ENCODE data around the gene KLF15. TPM values are rescaled to one million over a fixed set of nuclear protein-coding genes. Genes with fewer than 3 reads are reported as not detected.

KLF15 gene
- total and polyA plus RNA-seq, 9 of the 15 experiments (the other 6 are each of a cell fraction or from before 2014, with no cell fraction given) = 0.08 to 4.8 (median 1.2) TPM

GRCh38 chr3:126300001-126300760, 57.0 kb downstream of the KLF15 start:
- H3K4me3 ChIP-seq = no peak overlapping the region
- no peaks in the 10 kb centered on the region for H3K79me2 ChIP-seq (ENCODE audit: control insufficient read depth, insufficient read depth, low read length)
- no peak overlapping the region; the same call in 1 of the 2 replicates for H3K4me2 ChIP-seq (ENCODE audit: insufficient read depth, low read length)
- 0 out of 5 replicates have a peak, but pooled peaks cover 0 to 4% of the 10 kb centered on the region in 2 experiments for H3K4me1 ChIP-seq (replicated peaks in 1 of 2; ENCODE audit: control insufficient read depth in 2 of 2, insufficient read depth in 2 of 2, low read length in 2 of 2)
- FAIRE-seq = no peak
- no peak overlapping the region for H2AFZ ChIP-seq (ENCODE audit: low read depth, low read length)
- CTCF ChIA-PET (ENCODE audit: low intra/inter-chr PET ratio) = no interaction called here
- H3K9ac ChIP-seq (ENCODE audit: insufficient read depth in 1 of 2, low read depth in 2 of 2, low read length in 2 of 2) = no peak overlapping the region
- H4K20me1 ChIP-seq (replicated peaks; ENCODE audit: control insufficient read depth, insufficient read depth, low read length) = no peaks in the 10 kb centered on the region
- peaks cover 0 to 16% of the 10 kb centered on the region in 2 experiments; a peak in 3 of 5 replicates for H3K27me3 ChIP-seq (ENCODE audit: control insufficient read depth in 2 of 2, insufficient read depth in 2 of 2, low read length in 2 of 2)
- DNase-seq (ENCODE audit: extremely low read depth in 1 of 4, low spot score in 3 of 4) = no peak
- no peaks in the 10 kb centered on the region for H3K9me1 ChIP-seq (ENCODE audit: control insufficient read depth, insufficient read depth, low read length)
- intact Hi-C loops (cut with micrococcal nuclease) = no loop called here
- WGBS (ENCODE audit: insufficient coverage, low coverage, missing lambda C conversion rate) = 3% methylated on average over 15 of the region's 22 CpGs
- BruUV-seq (replicated peaks) = no TSS peak
- POLR2A ChIA-PET = no interaction called here
- no peak for ATAC-seq
- in situ Hi-C loops (cut with MboI) = no loop called here
- H3K9me3 ChIP-seq (replicated peaks; ENCODE audit: control insufficient read depth, insufficient read depth, low read depth, low read length) = no peaks in the 10 kb centered on the region
- no peak overlapping the region for H3K27ac ChIP-seq (ENCODE audit: extremely low read depth, low read depth, low read length)
- no peaks in the 10 kb centered on the region for H3K36me3 ChIP-seq (ENCODE audit: control insufficient read depth, insufficient read depth, low read length)
- TF ChIP-seq ZFX (CRISPR knock-in tag; IDR thresholded peaks at IDR 0.05) (no peak), ZNF695 (CRISPR knock-in tag; IDR thresholded peaks at IDR 0.05) (no peak), MCM5 (IDR thresholded peaks at IDR 0.05; ENCODE audit: low read depth) (no peak), CCAR2 (IDR thresholded peaks at IDR 0.05; ENCODE audit: low read depth, low read length) (no peak), SMC3 (conservative IDR thresholded peaks at IDR 0.05; ENCODE audit: insufficient read depth, low read depth, low read length) (no peak), NONO (IDR thresholded peaks at IDR 0.05; ENCODE audit: low read depth in 2 of 2, low read length in 1 of 2) (no peak), GTF3C2 (IDR thresholded peaks at IDR 0.05; ENCODE audit: borderline replicate concordance, extremely low read depth, insufficient read length) (no peak), NCOA1 (IDR thresholded peaks at IDR 0.05; ENCODE audit: low read depth) (no peak), HSF4 (CRISPR knock-in tag; IDR thresholded peaks at IDR 0.05; ENCODE audit: borderline replicate concordance) (no peak), PBX2 (CRISPR knock-in tag; IDR thresholded peaks at IDR 0.05; ENCODE audit: low read depth) (no peak), PBX2 (tag; conservative IDR thresholded peaks at IDR 0.05; ENCODE audit: low read depth) (no peak), RFX1 (IDR thresholded peaks at IDR 0.05) (no peak), KAT2B (IDR thresholded peaks at IDR 0.05; ENCODE audit: low read depth, low read length) (no peak), MEIS2 (IDR thresholded peaks at IDR 0.05; ENCODE audit: partially characterized antibody) (no peak), LCOR (CRISPR knock-in tag; IDR thresholded peaks at IDR 0.05) (no peak), GTF2E2 (tag; IDR thresholded peaks at IDR 0.05) (no peak)
- TF ChIP-seq, protein P1, sequence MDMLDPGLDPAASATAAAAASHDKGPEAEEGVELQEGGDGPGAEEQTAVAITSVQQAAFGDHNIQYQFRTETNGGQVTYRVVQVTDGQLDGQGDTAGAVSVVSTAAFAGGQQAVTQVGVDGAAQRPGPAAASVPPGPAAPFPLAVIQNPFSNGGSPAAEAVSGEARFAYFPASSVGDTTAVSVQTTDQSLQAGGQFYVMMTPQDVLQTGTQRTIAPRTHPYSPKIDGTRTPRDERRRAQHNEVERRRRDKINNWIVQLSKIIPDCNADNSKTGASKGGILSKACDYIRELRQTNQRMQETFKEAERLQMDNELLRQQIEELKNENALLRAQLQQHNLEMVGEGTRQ (CRISPR knock-in tag; IDR thresholded peaks at IDR 0.05) = no peak
